Activated CD4-positive, alpha-beta T cell treated with anti-CD3 and anti-CD28 coated beads, Interleukin-2, amount 50 U/mL, for 24 hours (primary cell): ENCODE results near the gene CCT7.

Source experiments
- DNase-seq, 2 donors: peaks; one replicate each; pipeline ENCODE4 v3.0.0-alpha.2; 2020; ENCODE audit warnings: low read depth in 1 of 2, low spot score in 1 of 2

Gene CCT7

GRCh38 chr2:73267008-73267407 lies 32.9 kb downstream of the CCT7 start:
- no peak for DNase-seq

GRCh38 chr2:73268366-73268829 lies 34.3 kb downstream of the CCT7 start:
- no peak for DNase-seq

- DNase-seq, result peak in 1 of 2 donors; percentile 61
Measured at GRCh38 chr2:73268830-73269685, 35.0 kb downstream of the CCT7 start.

DNA sequence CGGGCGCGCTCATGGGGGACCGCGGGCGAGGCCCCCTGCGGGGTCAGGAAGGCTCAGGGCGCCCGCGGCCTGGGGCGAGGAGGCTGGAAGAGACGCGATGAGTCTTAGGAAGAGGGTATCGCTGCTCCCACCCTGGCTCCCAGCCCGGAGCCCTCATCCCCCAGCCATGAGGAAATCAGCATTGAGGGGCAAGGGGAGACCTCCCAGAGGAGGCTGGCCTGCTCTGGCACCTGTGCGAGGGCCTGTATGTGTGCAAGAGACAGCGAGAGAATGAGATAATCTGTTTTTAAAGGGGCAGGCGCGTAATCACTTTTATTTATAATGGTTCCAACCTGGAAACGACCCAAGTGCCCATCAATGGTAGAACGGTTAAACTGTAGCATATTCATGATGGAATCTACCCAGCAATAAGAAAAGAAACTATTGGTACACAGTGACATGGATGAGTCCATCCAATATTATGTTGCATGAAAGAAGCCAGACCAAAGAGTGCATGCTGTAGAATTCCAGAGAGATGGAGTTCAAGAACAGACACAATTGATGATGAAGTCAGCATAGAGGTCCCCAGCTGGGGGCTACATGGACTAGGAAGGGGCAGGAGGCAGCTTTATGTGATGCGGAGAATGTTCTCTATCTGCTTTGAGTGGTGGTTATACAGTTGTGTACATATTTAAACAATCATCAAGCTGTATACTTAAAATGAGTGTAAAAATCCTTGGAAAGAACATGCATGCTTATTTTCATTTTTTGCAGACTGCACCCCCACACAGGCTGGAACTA lies 35.8 kb downstream of the CCT7 start:
- no peak for DNase-seq

DNA sequence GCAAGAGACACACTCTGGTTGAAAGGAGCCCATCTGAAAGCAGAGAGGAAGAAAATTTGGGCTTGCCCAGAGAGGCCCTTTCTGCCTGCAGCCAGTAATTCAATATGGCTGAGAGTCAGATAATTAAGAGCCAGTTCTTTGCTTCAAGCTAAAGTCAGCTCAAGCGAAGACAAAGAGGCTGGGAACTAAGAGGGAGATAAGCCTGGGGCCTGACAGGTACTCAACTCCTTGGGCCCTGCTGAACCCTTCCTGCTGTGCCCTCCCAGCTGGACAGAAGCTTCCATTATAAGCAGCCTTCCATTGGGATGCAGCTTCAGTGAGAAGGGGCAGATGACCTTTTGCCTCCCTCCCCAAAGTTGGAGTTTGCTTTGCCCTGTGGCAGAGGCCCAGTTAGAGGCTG lies 38.2 kb downstream of the CCT7 start:
- DNase-seq, result no peak

GRCh38 chr2:73279852-73280251 lies 45.7 kb downstream of the CCT7 start:
- no peak for DNase-seq

DNA sequence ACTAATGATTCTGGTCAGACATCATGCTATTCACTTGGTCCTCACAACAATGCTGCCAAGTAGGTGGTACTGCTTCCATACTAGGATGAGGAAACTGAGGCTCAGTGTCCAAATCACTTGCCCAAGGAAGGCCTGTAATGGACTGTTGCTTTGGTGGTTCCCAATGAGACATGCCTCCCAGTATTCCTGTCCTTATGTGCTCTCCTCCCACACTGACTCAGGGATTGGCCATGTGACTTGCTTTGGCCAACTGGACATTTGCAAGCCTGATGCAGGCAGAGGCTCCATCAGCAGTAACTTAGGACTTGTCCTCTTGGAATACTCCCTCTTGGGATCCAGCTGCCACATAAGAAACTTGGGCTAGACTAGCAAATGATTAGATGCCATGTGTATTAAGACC lies 47.1 kb downstream of the CCT7 start:
- DNase-seq, result no peak

DNA sequence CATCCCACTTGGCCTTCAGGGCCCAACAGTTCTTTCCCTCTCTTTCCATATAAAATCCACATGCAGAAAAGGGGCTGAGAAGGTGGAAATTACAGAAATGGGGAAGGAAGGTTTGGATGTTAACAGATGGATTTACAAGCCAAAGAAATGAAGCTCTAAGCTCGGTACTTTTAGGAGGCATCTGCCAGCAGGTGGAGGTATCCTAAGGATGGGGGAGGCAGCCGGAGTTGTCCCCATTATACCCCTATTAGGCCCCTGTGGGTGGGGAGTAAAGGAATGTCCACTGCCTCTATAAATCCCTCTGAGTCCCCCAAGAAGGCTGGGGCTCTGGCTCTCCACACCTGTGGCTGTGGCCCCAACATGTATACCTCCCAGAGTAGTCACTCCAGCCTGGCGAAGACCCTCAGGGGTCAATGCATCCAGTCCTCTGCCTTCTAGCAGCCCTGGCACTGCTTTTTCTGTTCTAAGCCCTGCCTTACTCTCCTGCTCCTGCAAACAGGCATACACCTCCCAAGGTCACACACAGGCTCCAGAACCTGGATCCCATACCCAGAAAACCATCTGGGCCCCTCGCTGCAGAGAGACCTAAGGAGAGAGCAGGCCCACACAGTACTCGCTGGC lies 48.9 kb downstream of the CCT7 start:
- no peak for DNase-seq

GRCh38 chr2:73283545-73284295 lies 49.6 kb downstream of the CCT7 start:
- DNase-seq, result no peak

DNA sequence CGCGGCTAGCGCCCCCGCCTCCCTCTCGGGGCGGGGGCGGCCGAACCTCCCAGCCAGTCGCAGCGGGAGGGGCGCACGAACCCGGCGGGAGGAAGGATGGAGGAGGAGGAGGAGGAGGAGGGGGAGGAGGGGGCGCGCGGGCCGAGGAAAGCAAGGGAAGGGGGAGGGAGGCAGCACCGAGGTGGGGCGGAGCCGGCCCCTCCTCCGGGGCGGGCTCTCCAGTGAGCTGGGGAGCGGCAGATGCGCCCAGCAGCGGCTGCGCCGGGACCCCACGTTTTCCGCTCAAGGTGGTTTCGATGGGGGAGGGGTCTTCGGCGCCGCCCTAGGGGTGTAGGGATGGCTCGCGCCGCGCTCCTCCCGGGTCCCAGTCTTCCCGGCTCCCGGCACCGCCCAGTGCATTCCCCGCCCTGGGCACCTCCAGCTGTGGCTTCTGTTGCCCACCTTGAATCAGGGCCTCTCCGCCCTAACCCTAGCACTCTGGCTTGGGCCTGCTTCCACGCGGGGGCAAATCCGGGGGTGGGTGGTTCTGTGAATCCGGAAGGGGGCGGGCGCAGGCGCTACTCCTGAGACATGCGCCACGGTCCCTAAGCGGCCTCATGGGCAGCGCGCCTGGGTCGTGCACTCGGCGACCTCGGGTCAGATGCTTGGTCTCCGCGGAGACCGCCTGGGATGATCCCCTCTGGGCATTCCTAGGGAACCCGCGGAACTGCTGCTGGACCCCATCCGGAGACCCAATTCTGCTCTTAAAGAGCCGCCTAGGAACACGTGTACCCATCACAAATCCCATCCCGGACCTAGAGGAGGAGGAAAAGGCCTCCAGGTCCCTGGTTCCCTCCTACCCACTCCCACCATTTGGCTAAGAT lies 50.4 kb downstream of the CCT7 start, which contains the start of gene FBXO41:
FBXO41 (minus strand) TSS at position 183 of the 863 bp plus-strand sequence. CDS start 14,848 bp downstream, outside the sequence.
- DNase-seq, result peak; percentile 50 to 51

DNA sequence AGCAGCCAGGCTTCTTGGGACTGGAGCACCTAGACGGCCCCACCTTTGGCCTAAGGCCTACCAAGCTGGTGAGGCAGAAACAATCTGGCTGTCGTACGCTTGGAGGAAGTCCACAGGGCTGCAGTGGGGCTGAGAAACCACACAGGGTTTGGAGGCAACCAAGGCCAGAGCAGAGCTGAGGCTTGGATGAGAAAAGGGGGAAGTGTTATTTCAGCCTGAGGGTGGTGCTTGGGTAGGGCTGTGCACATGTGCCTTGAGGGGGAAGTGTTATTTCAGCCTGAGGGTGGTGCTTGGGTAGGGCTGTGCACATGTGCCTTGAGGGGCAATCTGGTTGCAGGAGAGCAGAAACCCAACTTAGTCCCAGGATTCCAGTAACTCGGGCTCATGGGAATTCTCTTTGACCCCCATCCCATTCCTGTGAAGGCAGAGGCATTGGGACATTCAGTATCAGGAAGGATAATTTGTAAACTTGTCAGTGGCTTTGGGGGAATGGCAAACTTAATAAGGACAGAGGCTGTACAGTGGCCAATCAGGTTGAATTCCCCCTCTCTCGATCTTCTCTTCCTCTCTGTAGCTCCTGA lies 51.1 kb downstream of the CCT7 start:
- DNase-seq, result no peak

- no peak for DNase-seq
Measured at GRCh38 chr2:73286134-73286655, 52.1 kb downstream of the CCT7 start.

DNA sequence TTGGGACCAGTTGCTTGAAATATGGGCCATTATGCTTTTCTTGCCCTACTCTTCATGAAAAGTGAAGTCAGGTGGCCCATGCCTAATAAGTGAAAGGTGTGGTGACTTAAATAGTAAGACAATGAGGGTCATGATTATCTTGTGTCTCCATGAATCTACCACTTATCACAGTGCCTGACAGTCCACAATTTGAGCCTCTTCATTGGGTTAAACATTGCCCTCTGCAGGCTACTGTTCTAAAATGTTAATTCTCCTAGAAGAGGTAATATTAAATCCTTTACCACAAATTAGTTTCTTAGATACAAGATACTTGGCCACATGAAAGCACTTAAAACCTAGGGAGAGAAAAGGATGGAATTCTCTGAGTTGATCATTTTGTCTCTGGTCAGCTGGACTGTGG lies 55.2 kb downstream of the CCT7 start:
- no peak for DNase-seq

DNA sequence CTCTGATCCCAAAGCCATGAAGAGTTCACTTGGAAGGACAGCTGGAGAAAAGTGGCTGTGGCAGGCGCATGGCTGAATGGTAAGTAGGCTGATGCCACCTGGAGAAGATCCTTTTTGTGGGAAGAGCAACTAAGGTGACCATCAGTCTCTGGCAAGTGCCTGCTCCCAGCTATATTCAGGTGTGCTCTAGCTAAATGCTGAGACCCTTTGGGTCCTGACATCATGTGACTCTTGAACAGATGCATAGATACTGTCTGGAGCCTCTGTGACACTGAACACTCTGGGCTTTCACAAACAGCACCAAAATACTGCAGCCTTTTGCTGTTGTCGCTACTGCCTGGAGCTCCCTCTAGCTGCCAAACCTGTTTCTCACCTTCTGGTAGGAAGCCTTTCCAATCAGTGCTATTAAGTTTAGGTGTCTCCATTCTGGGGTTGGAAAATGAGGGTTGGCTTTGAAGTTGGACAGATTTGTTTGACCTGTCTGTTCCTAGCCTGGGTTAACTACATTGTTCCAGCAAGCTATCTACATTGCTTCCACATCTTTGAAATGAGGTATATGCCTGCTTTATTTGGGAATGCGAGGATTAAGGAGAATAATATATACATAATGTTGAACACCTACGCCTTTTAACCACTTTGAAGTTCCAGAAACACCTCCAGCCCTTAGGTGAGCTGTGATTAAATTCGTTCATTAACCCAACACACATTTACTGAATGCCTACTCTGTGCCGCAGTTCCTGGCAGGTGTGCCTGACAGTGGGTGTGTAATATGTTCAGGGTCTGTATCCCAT lies 56.1 kb downstream of the CCT7 start:
- peak in 1 of 2 donors; percentile 37 for DNase-seq

DNA sequence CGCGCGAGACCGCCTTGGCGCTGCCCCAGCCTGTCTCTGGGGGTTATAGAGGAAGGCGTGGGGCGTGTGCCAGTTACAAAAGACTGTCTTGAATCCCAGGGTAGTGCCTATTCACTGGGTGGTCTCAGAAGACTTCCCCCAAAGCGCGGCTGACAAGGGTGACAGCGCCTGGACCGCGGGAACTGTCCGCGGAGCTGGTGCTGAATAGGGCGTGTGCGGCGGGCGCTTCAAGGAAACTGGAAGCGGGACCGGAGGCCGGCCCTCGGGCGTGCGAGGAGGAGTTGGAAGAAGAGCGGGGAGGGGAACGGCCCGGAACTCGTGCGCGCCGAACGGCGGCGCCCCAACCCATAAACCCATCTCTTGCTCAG lies 57.0 kb downstream of the CCT7 start:
- DNase-seq, result peak in 1 of 2 donors; percentile 38

GRCh38 chr2:73291461-73292315 lies 57.6 kb downstream of the CCT7 start:
- DNase-seq, result no peak

DNA sequence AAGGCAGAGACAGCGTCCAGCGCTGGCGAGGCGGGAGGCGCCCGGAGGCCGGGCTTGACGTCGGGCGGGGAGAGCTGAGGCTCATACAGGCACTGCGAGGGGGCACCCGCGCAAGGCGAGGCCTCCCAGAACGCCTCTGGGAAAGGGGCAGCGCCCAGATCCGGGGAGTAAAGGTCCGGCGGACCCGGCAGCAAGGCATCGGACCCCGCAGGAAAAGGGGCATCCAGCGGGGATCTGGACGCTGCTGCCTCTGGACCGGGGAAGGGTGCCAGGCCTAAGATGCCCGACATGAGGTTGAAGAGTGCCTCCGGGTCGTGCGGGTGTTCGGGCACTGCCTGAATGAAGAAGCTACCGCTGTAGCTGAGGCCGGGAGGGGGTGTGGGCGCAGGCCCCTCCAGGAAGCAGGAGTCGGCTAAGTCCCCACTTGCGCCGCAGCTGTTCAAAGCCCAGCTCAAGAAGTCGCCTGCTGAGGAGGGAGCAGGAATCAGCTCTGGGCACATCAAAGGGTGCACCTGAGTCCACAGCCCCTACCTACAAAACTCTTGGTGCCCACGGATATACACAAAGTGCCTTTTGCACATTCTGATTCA lies 58.3 kb downstream of the CCT7 start:
- no peak for DNase-seq
